Endothelial cell of umbilical vein (primary cell): ENCODE measurements around the gene ELOVL4.

ENCODE experiments used
- CTCF ChIP-seq, 2 donors: IDR thresholded peaks; 1 replicate in 1 of 2; 2 replicates in 1 of 2; pipeline ENCODE4 v1.5.1; 2011; ENCODE audit warnings: low read length in 2 of 2, mild to moderate bottlenecking in 2 of 2, moderate library complexity in 2 of 2, control low read depth in 1 of 2, inconsistent platforms in 1 of 2, low read depth in 1 of 2; ENCODE audit not compliant: insufficient read depth in 1 of 2; ENCODE audit errors: extremely low read depth in 1 of 2
- EZH2 ChIP-seq: IDR thresholded peaks from 2 replicates; pipeline ENCODE4 v1.6.1; 2012; ENCODE audit warnings: borderline replicate concordance, low read depth, mild to moderate bottlenecking, moderate library complexity, low read length, inconsistent platforms; ENCODE audit not compliant: severe bottlenecking
- FOS ChIP-seq: IDR thresholded peaks from 2 replicates; pipeline ENCODE4 v1.6.1; 2011; ENCODE audit warnings: mild to moderate bottlenecking, low read length, moderate library complexity, borderline replicate concordance; ENCODE audit not compliant: insufficient read depth
- JUN ChIP-seq: IDR thresholded peaks from 2 replicates; pipeline ENCODE4 v1.6.1; 2011; ENCODE audit warnings: borderline replicate concordance, low read depth; ENCODE audit not compliant: insufficient read length, insufficient read depth
- MYC ChIP-seq: IDR thresholded peaks from one replicate; pipeline ENCODE4 v1.6.1; 2011; ENCODE audit warnings: mild to moderate bottlenecking, low read depth, low read length
- POLR2A ChIP-seq: IDR thresholded peaks from 2 replicates; pipeline ENCODE4 v1.6.1; 2012; ENCODE audit warnings: low read depth, mild to moderate bottlenecking, control low read depth, low read length
- POLR2AphosphoS5 ChIP-seq: IDR thresholded peaks from 2 replicates; pipeline ENCODE4 v1.6.1; 2012; ENCODE audit warnings: low read depth, mild to moderate bottlenecking, control low read depth, low read length, moderate library complexity; ENCODE audit not compliant: insufficient read depth
- TF ChIP-seq, protein P1 (sequence below): IDR thresholded peaks from 2 replicates; pipeline ENCODE4 v1.6.1; 2011; ENCODE audit not compliant: insufficient read depth, insufficient read length

- no peak for TF ChIP-seq CTCF (IDR thresholded peaks at IDR 0.05; ENCODE audit: extremely low read depth in 1 of 2, insufficient read depth in 1 of 2, low read depth in 1 of 2, low read length in 2 of 2)
- TF ChIP-seq POLR2A = no peak
- TF ChIP-seq POLR2AphosphoS5 = no peak
- no peak for TF ChIP-seq EZH2
- TF ChIP-seq, protein P1, sequence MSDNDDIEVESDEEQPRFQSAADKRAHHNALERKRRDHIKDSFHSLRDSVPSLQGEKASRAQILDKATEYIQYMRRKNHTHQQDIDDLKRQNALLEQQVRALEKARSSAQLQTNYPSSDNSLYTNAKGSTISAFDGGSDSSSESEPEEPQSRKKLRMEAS = no peak
- TF ChIP-seq JUN = no peak
- TF ChIP-seq MYC = no peak
- no peak for TF ChIP-seq FOS
Measured at GRCh38 chr6:79922018-79922417, 25.3 kb downstream of the ELOVL4 start.
